H9 (cell line): ENCODE data around the gene CSF2. TPM values are rescaled to one million over a fixed set of nuclear protein-coding genes. Genes with fewer than 3 reads are reported as not detected.

Experiments used
- DNase-seq: peaks from one replicate; pipeline ENCODE4 v3.0.0-alpha.2; 2017
- H2AFZ ChIP-seq: one replicate; pipeline ENCODE4 v1.6.1; 2013; ENCODE audit warnings: mild to moderate bottlenecking, low read length, control low read depth, moderate library complexity
- H2AK5ac ChIP-seq: 2 replicates; pipeline ENCODE4 v1.6.1; 2013; ENCODE audit warnings: low read length, control low read depth, mixed read lengths; ENCODE audit not compliant: insufficient read length
- H2BK120ac ChIP-seq: one replicate; pipeline ENCODE4 v1.6.1; 2013; ENCODE audit warnings: low read depth, mild to moderate bottlenecking, low read length, control low read depth, inconsistent platforms; ENCODE audit not compliant: poor library complexity, severe bottlenecking
- H2BK12ac ChIP-seq: 2 replicates; pipeline ENCODE4 v1.6.1; 2013; ENCODE audit warnings: low read length, control low read depth, mixed read lengths, low read depth; ENCODE audit not compliant: insufficient read length
- H2BK15ac ChIP-seq: 2 replicates; pipeline ENCODE4 v1.6.1; 2013; ENCODE audit warnings: low read depth, low read length, control low read depth
- H2BK20ac ChIP-seq: one replicate; pipeline ENCODE4 v1.6.1; 2013; ENCODE audit warnings: low read depth, mild to moderate bottlenecking, low read length, control low read depth, inconsistent platforms; ENCODE audit not compliant: poor library complexity, severe bottlenecking
- H2BK5ac ChIP-seq: 2 replicates; pipeline ENCODE4 v1.6.1; 2013; ENCODE audit warnings: low read length, control low read depth, mixed read lengths; ENCODE audit not compliant: insufficient read length
- H3K14ac ChIP-seq: 2 replicates; pipeline ENCODE4 v1.6.1; 2013; ENCODE audit warnings: low read length, control low read depth; ENCODE audit not compliant: insufficient read depth
- H3K18ac ChIP-seq: 2 replicates; pipeline ENCODE4 v1.6.1; 2013; ENCODE audit warnings: low read depth, mild to moderate bottlenecking, mixed read lengths, low read length, control low read depth; ENCODE audit not compliant: insufficient read length
- H3K23ac ChIP-seq: 2 replicates; pipeline ENCODE4 v1.6.1; 2013; ENCODE audit warnings: low read length, control low read depth, mixed read lengths, low read depth; ENCODE audit not compliant: insufficient read length
- H3K23me2 ChIP-seq: 2 replicates; pipeline ENCODE4 v1.6.1; 2013; ENCODE audit warnings: low read depth, mild to moderate bottlenecking, mixed read lengths, low read length, control low read depth; ENCODE audit not compliant: insufficient read length, poor library complexity, severe bottlenecking
- H3K27ac ChIP-seq: 2 replicates; pipeline ENCODE4 v1.5.1; 2013; ENCODE audit warnings: low read length, control low read depth, mixed read lengths, low read depth; ENCODE audit not compliant: insufficient read length
- H3K27me3 ChIP-seq: 2 replicates; pipeline ENCODE4 v1.6.1; 2013; ENCODE audit warnings: low read length, control low read depth, inconsistent platforms; ENCODE audit not compliant: insufficient read depth
- H3K4ac ChIP-seq: 2 replicates; pipeline ENCODE4 v1.6.1; 2013; ENCODE audit warnings: low read depth, mild to moderate bottlenecking, control low read depth, inconsistent platforms, low read length, moderate library complexity
- H3K4me1 ChIP-seq: 2 replicates; pipeline ENCODE4 v1.6.1; 2013; ENCODE audit warnings: low read length, control low read depth, inconsistent platforms; ENCODE audit not compliant: insufficient read depth
- H3K4me2 ChIP-seq: 2 replicates; pipeline ENCODE4 v1.6.1; 2013; ENCODE audit warnings: low read length, control low read depth, mixed read lengths; ENCODE audit not compliant: insufficient read length, insufficient read depth
- H3K56ac ChIP-seq: 2 replicates; pipeline ENCODE4 v1.6.1; 2013; ENCODE audit warnings: low read depth, mild to moderate bottlenecking, mixed read lengths, low read length, control low read depth; ENCODE audit not compliant: insufficient read length
- H3K79me1 ChIP-seq: 2 replicates; pipeline ENCODE4 v1.6.1; 2013; ENCODE audit warnings: low read depth, mild to moderate bottlenecking, moderate library complexity, low read length, control low read depth, inconsistent platforms; ENCODE audit not compliant: insufficient read depth, poor library complexity, severe bottlenecking
- H3K79me2 ChIP-seq: 2 replicates; pipeline ENCODE4 v1.6.1; 2013; ENCODE audit warnings: low read length, control low read depth, inconsistent platforms; ENCODE audit not compliant: insufficient read depth
- H3K9ac ChIP-seq: 2 replicates; pipeline ENCODE4 v1.6.1; 2013; ENCODE audit warnings: low read length, control low read depth, mixed read lengths; ENCODE audit not compliant: insufficient read length; ENCODE audit errors: extremely low read depth
- H3K9me3 ChIP-seq: one replicate; pipeline ENCODE4 v1.6.1; 2013; ENCODE audit warnings: low read depth, low read length, inconsistent platforms; ENCODE audit not compliant: control insufficient read depth
- H3T11ph ChIP-seq: one replicate; pipeline ENCODE4 v1.6.1; 2013; ENCODE audit warnings: mild to moderate bottlenecking, low read length, control low read depth, inconsistent platforms
- H4K20me1 ChIP-seq: one replicate; pipeline ENCODE4 v1.6.1; 2013; ENCODE audit not compliant: control insufficient read depth, insufficient read length, insufficient read depth
- H4K5ac ChIP-seq: 2 replicates; pipeline ENCODE4 v1.6.1; 2013; ENCODE audit warnings: low read depth, mild to moderate bottlenecking, mixed read lengths, low read length, control low read depth; ENCODE audit not compliant: insufficient read length
- H4K8ac ChIP-seq: replicated peaks from 2 replicates; pipeline ENCODE4 v1.6.1; 2013; ENCODE audit warnings: low read length, control low read depth, mixed read lengths, low read depth; ENCODE audit not compliant: insufficient read length
- H4K91ac ChIP-seq: 2 replicates; pipeline ENCODE4 v1.6.1; 2013; ENCODE audit warnings: low read depth, mild to moderate bottlenecking, moderate library complexity, mixed read lengths, low read length, control low read depth; ENCODE audit not compliant: insufficient read length
- H3K27ac Mint-ChIP-seq, 3 experiments: 2 replicates in 2 of 3; 3 replicates in 1 of 3; pipeline ENCODE4 v1.8.0; 2020 to 2021; ENCODE audit warnings: mixed read lengths in 3 of 3, mild to moderate bottlenecking in 1 of 3, moderate library complexity in 1 of 3
- H3K27me3 Mint-ChIP-seq: 2 replicates; pipeline ENCODE4 v1.8.0; 2021; ENCODE audit warnings: low read depth, mild to moderate bottlenecking, moderate library complexity, mixed read lengths
- H3K36me3 Mint-ChIP-seq, 3 experiments: 2 replicates in 2 of 3; 3 replicates in 1 of 3; pipeline ENCODE4 v1.8.0; 2020 to 2021; ENCODE audit warnings: low read depth in 3 of 3, mixed read lengths in 3 of 3; ENCODE audit not compliant: insufficient read depth in 1 of 3
- H3K4me1 Mint-ChIP-seq, 2 experiments: 2 replicates each; pipeline ENCODE4 v1.8.0; 2020; ENCODE audit warnings: mixed read lengths in 2 of 2
- H3K4me3 Mint-ChIP-seq, 2 experiments: 2 replicates in 1 of 2; 3 replicates in 1 of 2; pipeline ENCODE4 v1.8.0; 2020 to 2021; ENCODE audit warnings: mild to moderate bottlenecking in 2 of 2, mixed read lengths in 2 of 2, moderate library complexity in 1 of 2
- H3K9me3 Mint-ChIP-seq, 2 experiments: 2 replicates in 1 of 2; 3 replicates in 1 of 2; pipeline ENCODE4 v1.8.0; 2020; ENCODE audit warnings: mild to moderate bottlenecking in 2 of 2, mixed read lengths in 2 of 2, moderate library complexity in 1 of 2
- CTCF ChIP-seq: fragments of 200-600 bp; sonication (generic); conservative IDR thresholded peaks from 3 replicates; pipeline ENCODE4 v1.8.0; 2021; ENCODE audit warnings: antibody characterized with exemption, mild to moderate bottlenecking
- WGBS: extraction: QIAGEN DNeasy Blood & Tissue Kit; methylation state at CpG from one replicate; pipeline ENCODE4 v1.1.7; 2013; ENCODE audit warnings: missing lambda C conversion rate, low lambda C conversion rate, mixed read lengths; ENCODE audit not compliant: insufficient read length; ENCODE audit errors: extremely low coverage; 5-methylcytosine and 5-hydroxymethylcytosine counted together
- total RNA-seq: library from RNA; stranded (reverse); gene quantifications from 2 replicates; pipeline ENCODE4 v1.2.1, GENCODE V29; 2021

Gene CSF2
- total RNA-seq, 1 experiment from 2014 or later, result not detected

- no peaks in the 10 kb centered on the region for H3K9me3 Mint-ChIP-seq
- H3K36me3 Mint-ChIP-seq, result no peaks in the 10 kb centered on the region
- no peaks in the 10 kb centered on the region for H3K23me2 ChIP-seq
- no peak overlapping the region for H2BK5ac ChIP-seq
- peak overlapping the region in 1 of 3 experiments; percentile 41; a peak in 1 of 7 replicates for H3K27ac Mint-ChIP-seq
- no peak overlapping the region for H2BK15ac ChIP-seq
- H3K14ac ChIP-seq, result no peak overlapping the region
- no peak overlapping the region for H3T11ph ChIP-seq
- H3K9ac ChIP-seq, result no peak overlapping the region
- H3K4me1 Mint-ChIP-seq, result no peaks in the 10 kb centered on the region
- no peak overlapping the region for H4K5ac ChIP-seq
- no peak overlapping the region for H3K4me2 ChIP-seq
- H3K27me3 ChIP-seq, result no peaks in the 10 kb centered on the region
- no peak overlapping the region for H4K91ac ChIP-seq
- H3K9me3 ChIP-seq, result no peaks in the 10 kb centered on the region
- no peaks in the 10 kb centered on the region for H4K20me1 ChIP-seq
- H3K23ac ChIP-seq, result no peak overlapping the region
- WGBS, result no CpG with 5 or more reads among the region's 6 CpGs
- H2BK12ac ChIP-seq, result no peak overlapping the region
- no peak overlapping the region for H2BK20ac ChIP-seq
- no peaks in the 10 kb centered on the region for H3K79me1 ChIP-seq
- no peak for TF ChIP-seq CTCF
- no peak overlapping the region for H4K8ac ChIP-seq
- H3K18ac ChIP-seq, result no peak overlapping the region
- H3K4me3 Mint-ChIP-seq, result no peak overlapping the region
- H3K79me2 ChIP-seq, result no peaks in the 10 kb centered on the region
- H2AK5ac ChIP-seq, result no peak overlapping the region
- no peak overlapping the region for H2AFZ ChIP-seq
- no peaks in the 10 kb centered on the region for H3K4me1 ChIP-seq
- DNase-seq, result no peak
- H3K27me3 Mint-ChIP-seq, result no peaks in the 10 kb centered on the region; the same call in 1 of the 2 replicates
- no peak overlapping the region for H3K27ac ChIP-seq
- H3K4ac ChIP-seq, result no peak overlapping the region
- no peak overlapping the region for H2BK120ac ChIP-seq
- no peak overlapping the region for H3K56ac ChIP-seq
Observed at GRCh38 chr5:132101385-132101880, 27.8 kb downstream of the CSF2 start.
